Neural cell (in vitro differentiated cells): ENCODE data around the gene NUBP2. TPM values are rescaled to one million over a fixed set of nuclear protein-coding genes. Genes with fewer than 3 reads are reported as not detected.

ENCODE experiments used
- H2AFZ ChIP-seq: fragments of 200-600, 300-800 bp; sonication (generic), shearing (Covaris generic); 2 replicates; pipeline ENCODE4 v1.6.0; 2014; ENCODE audit warnings: low read depth, mild to moderate bottlenecking, antibody characterized with exemption, low read length, moderate library complexity
- H3F3A ChIP-seq: fragments of 200-600 bp; shearing (Covaris generic); 2 replicates; pipeline ENCODE4 v1.6.1; 2016; ENCODE audit warnings: mild to moderate bottlenecking, moderate library complexity, mixed read lengths, antibody characterized with exemption, low read length; ENCODE audit not compliant: insufficient read depth, poor library complexity, severe bottlenecking
- H3K27ac ChIP-seq: fragments of 200-600, 300-800 bp; sonication (generic), shearing (Covaris generic); 2 replicates; pipeline ENCODE4 v1.5.1; 2014; ENCODE audit warnings: mild to moderate bottlenecking, low read length, moderate library complexity
- H3K27me3 ChIP-seq: fragments of 300-800, 200-600 bp; sonication (generic), shearing (Covaris generic); 2 replicates; pipeline ENCODE4 v1.6.0; 2014; ENCODE audit warnings: mild to moderate bottlenecking, low read depth, low read length, moderate library complexity; ENCODE audit not compliant: insufficient read depth
- H3K36me3 ChIP-seq: fragments of 300-800, 200-600 bp; sonication (generic), shearing (Covaris generic); 2 replicates; pipeline ENCODE4 v1.5.1; 2014; ENCODE audit warnings: mild to moderate bottlenecking, antibody characterized with exemption, low read length, moderate library complexity; ENCODE audit not compliant: insufficient read depth
- H3K4me2 ChIP-seq: fragments of 300-800, 200-600 bp; sonication (generic), shearing (Covaris generic); 2 replicates; pipeline ENCODE4 v1.6.0; 2014; ENCODE audit warnings: mild to moderate bottlenecking, low read length
- H3K4me3 ChIP-seq: fragments of 300-800, 200-600 bp; sonication (generic), shearing (Covaris generic); 2 replicates; pipeline ENCODE4 v1.5.1; 2014; ENCODE audit warnings: mild to moderate bottlenecking, low read length, moderate library complexity
- H3K79me2 ChIP-seq: fragments of 200-600 bp; shearing (Covaris generic); replicated peaks from 2 replicates; pipeline ENCODE4 v1.6.0; 2014; ENCODE audit warnings: mild to moderate bottlenecking, low read length, moderate library complexity; ENCODE audit not compliant: insufficient read depth
- H3K9ac ChIP-seq: fragments of 300-800, 200-600 bp; sonication (generic), shearing (Covaris generic); 2 replicates; pipeline ENCODE4 v1.6.1; 2016; ENCODE audit warnings: mild to moderate bottlenecking, low read length, mixed read lengths
- H3K9me2 ChIP-seq: fragments of 200-600 bp; shearing (Covaris generic); 2 replicates; pipeline ENCODE4 v1.6.1; 2016; ENCODE audit warnings: mild to moderate bottlenecking, low read length, mixed read lengths; ENCODE audit not compliant: insufficient read depth
- H3K9me3 ChIP-seq: fragments of 200-600, 300-800 bp; sonication (generic), shearing (Covaris generic); 2 replicates; pipeline ENCODE4 v1.6.1; 2016; ENCODE audit warnings: mild to moderate bottlenecking, mixed run types, low read length, moderate library complexity, mixed read lengths
- H4K20me1 ChIP-seq: fragments of 200-600 bp; shearing (Covaris generic); 2 replicates; pipeline ENCODE4 v1.6.1; 2016; ENCODE audit warnings: mild to moderate bottlenecking, mixed run types; ENCODE audit not compliant: insufficient read depth
- CTCF ChIP-seq: fragments of 450-650 bp; IDR thresholded peaks from 2 replicates; pipeline ENCODE4 v1.5.1; 2014; ENCODE audit warnings: antibody characterized with exemption, mild to moderate bottlenecking, moderate library complexity; ENCODE audit not compliant: poor library complexity, severe bottlenecking
- EP300 ChIP-seq: fragments of 450-650 bp; conservative IDR thresholded peaks from 2 replicates; pipeline ENCODE4 v1.6.1; 2014; ENCODE audit warnings: antibody characterized with exemption, mild to moderate bottlenecking, moderate library complexity; ENCODE audit not compliant: poor library complexity, severe bottlenecking
- EZH2 ChIP-seq: fragments of 200-600, 300-800 bp; shearing (Covaris generic), sonication (generic); IDR thresholded peaks from 2 replicates; pipeline ENCODE4 v1.6.1; 2014; ENCODE audit warnings: antibody characterized with exemption, low read length, borderline replicate concordance, mild to moderate bottlenecking; ENCODE audit not compliant: insufficient read depth, poor library complexity, severe bottlenecking
- MXI1 ChIP-seq: fragments of 450-650 bp; conservative IDR thresholded peaks from 2 replicates; pipeline ENCODE4 v1.6.1; 2014; ENCODE audit warnings: antibody characterized with exemption, mild to moderate bottlenecking; ENCODE audit not compliant: poor library complexity, severe bottlenecking
- POLR2AphosphoS5 ChIP-seq: IDR thresholded peaks from 2 replicates; pipeline ENCODE4 v1.6.1; 2012
- REST ChIP-seq: IDR thresholded peaks from 2 replicates; pipeline ENCODE4 v1.6.1; 2012; ENCODE audit warnings: borderline replicate concordance
- SMC3 ChIP-seq: fragments of 450-650 bp; conservative IDR thresholded peaks from 2 replicates; pipeline ENCODE4 v1.6.1; 2014; ENCODE audit warnings: antibody characterized with exemption, mild to moderate bottlenecking, moderate library complexity; ENCODE audit not compliant: poor library complexity
- TAF1 ChIP-seq: IDR thresholded peaks from 2 replicates; pipeline ENCODE4 v1.6.1; 2012; ENCODE audit warnings: low read depth
- polyA plus RNA-seq: library from polyadenylated mRNA; depleted of rRNA; stranded (reverse); fragments of >200 nt; gene quantifications from 2 replicates; pipeline ENCODE4 v1.2.3, GENCODE V29; 2014

The NUBP2 gene
- polyA plus RNA-seq, 1 donor from 2014 or later, result 213 TPM

- H3K9ac ChIP-seq, result no peak overlapping the region
- H3K27me3 ChIP-seq, result no peaks in the 10 kb centered on the region
- no peaks in the 10 kb centered on the region for H3K9me3 ChIP-seq
- no peaks in the 10 kb centered on the region for H3K9me2 ChIP-seq
- TF ChIP-seq TAF1, result no peak
- TF ChIP-seq POLR2AphosphoS5, result no peak
- no peak for TF ChIP-seq EP300
- no peak for TF ChIP-seq CTCF
- no peaks in the 10 kb centered on the region for H3F3A ChIP-seq
- H3K4me2 ChIP-seq, result no peak overlapping the region
- no peaks in the 10 kb centered on the region for H4K20me1 ChIP-seq
- no peak overlapping the region for H3K27ac ChIP-seq
- H3K79me2 ChIP-seq, result no peaks in the 10 kb centered on the region
- H3K4me3 ChIP-seq, result no peak overlapping the region
- no peak overlapping the region for H2AFZ ChIP-seq
- H3K36me3 ChIP-seq, result peaks cover 7% of the 10 kb centered on the region
Measured at GRCh38 chr16:1745181-1745899, 37.4 kb upstream of the NUBP2 start.

GRCh38 chr16:1745900-1746692 lies 36.7 kb upstream of the NUBP2 start:
- H3K27me3 ChIP-seq, result no peaks in the 10 kb centered on the region
- no peaks in the 10 kb centered on the region for H3K9me3 ChIP-seq
- H2AFZ ChIP-seq, result no peak overlapping the region
- no peak overlapping the region for H3K9ac ChIP-seq
- TF ChIP-seq SMC3 (no peak), REST (no peak), MXI1 (no peak), EZH2 (no peak), POLR2AphosphoS5 (no peak), CTCF (no peak)
- H3K36me3 ChIP-seq, result peaks cover 7% of the 10 kb centered on the region
- no peak overlapping the region for H3K4me2 ChIP-seq
- no peak overlapping the region for H3K27ac ChIP-seq
- H4K20me1 ChIP-seq, result no peaks in the 10 kb centered on the region
- no peaks in the 10 kb centered on the region for H3K9me2 ChIP-seq
- H3F3A ChIP-seq, result no peaks in the 10 kb centered on the region
- no peaks in the 10 kb centered on the region for H3K79me2 ChIP-seq
- no peak overlapping the region for H3K4me3 ChIP-seq
